ENCODE data around the gene ZNF627.
"Not testable (repeated sequence)": the region's sequence is repeated elsewhere in the genome, so short reads cannot be mapped to it uniquely, and the experiment has no call there.

The ZNF627 gene
- total RNA-seq, result 11.0 to 12.8 reads per million in 2 donors

- peak; percentile 89 to 99 (median 97) for DNase-seq
These were observed at the start of gene ZNF627 for GRCh38 chr19:11597202-11598102. Gene ZNF627, plus strand, starts transcription at chr19:11597483. Its CDS starts 145 bp downstream, at chr19:11597628.

- DNase-seq, result no peak
These were observed 49.2 kb upstream of the ZNF627 start for GRCh38 chr19:11547929-11548700.

- DNase-seq, result no peak
These were observed 47.8 kb upstream of the ZNF627 start for GRCh38 chr19:11549386-11549953.

GRCh38 chr19:11550265-11550664 is 47.0 kb upstream of the ZNF627 start:
- no peak for DNase-seq

GRCh38 chr19:11551603-11552235 is 45.6 kb upstream of the ZNF627 start:
- no peak for DNase-seq

GRCh38 chr19:11552666-11553372 is 44.5 kb upstream of the ZNF627 start:
- DNase-seq, result no peak

- peak in 1 of 5 experiments; percentile 62 for DNase-seq
These were observed 43.1 kb upstream of the ZNF627 start for GRCh38 chr19:11554160-11554559.

GRCh38 chr19:11555246-11555645 is 42.0 kb upstream of the ZNF627 start:
- DNase-seq, result no peak

GRCh38 chr19:11556634-11557420 is 40.5 kb upstream of the ZNF627 start:
- DNase-seq, result no peak

GRCh38 chr19:11558881-11559828 is 38.1 kb upstream of the ZNF627 start, which contains the start of gene ELOF1:
Gene ELOF1, minus strand, starts transcription at chr19:11559230. Its CDS starts 4,883 bp downstream, at chr19:11554347.
- peak; percentile 91 to 98 (median 95) for DNase-seq

GRCh38 chr19:11560404-11561051 is 36.8 kb upstream of the ZNF627 start:
- peak in 4 of 5 experiments; percentile 20 to 89 (median 40) for DNase-seq

- DNase-seq, result no peak
These were observed 33.8 kb upstream of the ZNF627 start for GRCh38 chr19:11563532-11563931.

- DNase-seq, result not testable (repeated sequence)
These were observed 33.0 kb upstream of the ZNF627 start for GRCh38 chr19:11564082-11564807.

GRCh38 chr19:11565649-11565980 is 31.7 kb upstream of the ZNF627 start:
- DNase-seq, result not testable (repeated sequence)

GRCh38 chr19:11566164-11566563 is 31.1 kb upstream of the ZNF627 start:
- no peak for DNase-seq

- no peak for DNase-seq
These were observed 27.2 kb upstream of the ZNF627 start for GRCh38 chr19:11570039-11570462.

GRCh38 chr19:11573354-11573753 is 23.9 kb upstream of the ZNF627 start:
- DNase-seq, result not testable (repeated sequence)

- DNase-seq, result not testable (repeated sequence)
These were observed 23.5 kb upstream of the ZNF627 start for GRCh38 chr19:11573763-11574162.

GRCh38 chr19:11574689-11575088 is 22.6 kb upstream of the ZNF627 start:
- DNase-seq, result peak in 1 of 5 experiments; percentile 70

Data from T-helper 2 cell (primary cell).